ENCODE measurements around the gene TATDN2.

TATDN2 gene

DNA sequence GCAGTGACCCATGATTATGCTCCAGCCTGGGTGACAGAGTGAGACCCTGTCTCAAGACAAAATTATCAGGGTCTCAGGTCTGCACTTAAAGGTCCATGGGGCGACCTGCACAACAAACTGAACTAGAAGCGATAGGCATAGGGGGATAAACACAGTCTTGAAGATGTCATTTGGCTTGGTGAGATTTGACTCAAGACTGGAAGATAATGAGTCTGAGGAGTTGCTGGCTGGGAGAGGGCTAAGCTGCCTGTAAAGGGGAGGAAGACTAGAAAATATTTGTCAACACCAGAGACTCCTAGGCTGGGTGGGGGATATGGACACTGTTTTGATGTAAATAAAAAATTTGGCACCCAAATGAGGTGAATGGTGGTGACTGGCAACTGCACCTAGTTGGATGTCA, 24.7 kb downstream of the TATDN2 start:
- no peak for DNase-seq

DNA sequence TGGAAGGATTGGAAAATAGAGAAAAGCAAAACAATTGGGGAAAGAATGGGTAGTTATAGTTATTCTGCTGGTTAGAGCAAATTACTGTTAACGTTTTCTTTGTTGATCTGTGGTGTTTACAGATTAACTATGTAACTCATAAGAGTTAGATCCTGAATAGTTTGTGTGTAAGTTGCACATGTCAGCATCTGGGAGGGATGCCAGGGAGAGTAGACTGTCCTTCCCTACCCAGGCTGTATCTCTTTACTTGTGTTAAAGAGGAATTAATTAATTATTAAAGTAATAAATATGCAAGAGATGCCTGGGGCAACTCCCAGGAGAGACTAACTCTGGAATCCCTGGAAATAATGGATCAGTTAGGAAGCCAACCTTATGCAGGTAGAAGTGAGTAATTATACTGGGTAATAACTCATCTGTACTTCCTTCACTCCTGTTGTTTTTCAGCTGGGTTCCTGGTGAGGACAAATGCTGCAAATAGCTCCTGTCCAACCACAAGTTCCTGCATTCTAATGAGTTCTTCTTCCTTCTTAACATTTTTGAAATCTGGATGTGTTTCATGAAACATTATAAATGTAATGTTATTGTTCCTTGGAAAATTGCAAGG, 25.5 kb downstream of the TATDN2 start:
- DNase-seq = no peak

DNA sequence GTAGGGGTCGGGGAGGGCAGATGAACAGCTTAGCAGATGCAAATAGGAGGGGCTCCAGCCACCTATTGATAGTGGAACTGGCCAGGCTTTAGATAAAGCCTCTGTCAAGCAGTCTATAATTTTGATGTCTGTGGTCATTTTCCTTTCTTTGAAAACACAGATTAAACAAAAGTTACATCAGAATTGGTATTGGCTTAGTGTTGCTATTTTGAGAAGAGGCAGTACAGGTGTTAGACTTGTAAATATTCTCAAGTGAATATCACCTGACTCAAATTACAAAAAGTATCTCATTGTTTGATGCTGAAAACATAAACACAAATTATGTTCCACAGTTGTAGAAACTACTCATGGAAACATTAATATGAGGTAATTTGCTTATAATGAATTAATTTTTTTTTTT, 26.3 kb downstream of the TATDN2 start:
- no peak for DNase-seq

DNA sequence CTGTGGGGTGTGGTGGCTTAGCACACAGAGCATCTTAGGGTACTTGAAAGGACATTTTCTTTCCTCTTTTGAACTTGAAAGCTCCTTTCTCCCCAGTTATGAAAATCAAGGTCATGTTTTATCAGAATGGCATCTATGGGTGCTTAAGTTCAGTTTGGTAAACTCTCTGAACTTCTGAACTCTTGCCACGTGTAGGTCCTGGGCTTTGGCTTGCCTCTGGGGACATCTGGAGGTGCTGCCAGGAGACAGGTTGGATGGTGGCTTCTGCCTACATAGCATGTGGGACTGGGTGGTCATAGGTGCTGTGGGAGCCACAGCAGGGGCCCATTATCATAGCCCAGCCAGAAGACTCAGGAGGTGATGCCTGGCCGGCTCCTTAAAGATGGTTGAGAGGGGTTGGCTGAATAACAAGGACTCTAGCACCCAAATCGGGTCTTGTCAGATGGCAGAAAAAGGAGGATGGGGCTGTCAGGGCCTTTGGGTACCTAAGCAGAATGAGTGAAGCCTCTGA, 28.9 kb downstream of the TATDN2 start:
- no peak for DNase-seq

DNA sequence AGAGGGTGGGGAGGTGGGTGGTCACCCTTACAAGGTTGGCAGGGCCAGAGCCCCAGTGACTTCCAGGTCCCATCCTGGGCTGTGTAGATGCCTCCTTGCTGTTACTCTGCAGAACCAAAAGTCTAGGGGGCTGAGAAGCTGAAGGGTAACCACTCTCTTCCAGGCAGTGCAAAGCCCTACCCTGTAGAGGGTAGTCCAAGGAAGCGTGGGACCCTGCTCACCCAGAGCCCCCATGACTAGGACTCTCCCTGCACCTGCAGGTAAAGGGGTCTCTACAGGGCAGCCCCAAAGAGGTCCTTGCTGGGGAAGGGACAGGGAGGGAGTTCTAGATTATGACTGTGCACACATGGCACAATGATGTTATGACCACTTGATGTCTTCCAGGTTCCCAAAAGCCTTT, 30.2 kb downstream of the TATDN2 start:
- no peak for DNase-seq

DNA sequence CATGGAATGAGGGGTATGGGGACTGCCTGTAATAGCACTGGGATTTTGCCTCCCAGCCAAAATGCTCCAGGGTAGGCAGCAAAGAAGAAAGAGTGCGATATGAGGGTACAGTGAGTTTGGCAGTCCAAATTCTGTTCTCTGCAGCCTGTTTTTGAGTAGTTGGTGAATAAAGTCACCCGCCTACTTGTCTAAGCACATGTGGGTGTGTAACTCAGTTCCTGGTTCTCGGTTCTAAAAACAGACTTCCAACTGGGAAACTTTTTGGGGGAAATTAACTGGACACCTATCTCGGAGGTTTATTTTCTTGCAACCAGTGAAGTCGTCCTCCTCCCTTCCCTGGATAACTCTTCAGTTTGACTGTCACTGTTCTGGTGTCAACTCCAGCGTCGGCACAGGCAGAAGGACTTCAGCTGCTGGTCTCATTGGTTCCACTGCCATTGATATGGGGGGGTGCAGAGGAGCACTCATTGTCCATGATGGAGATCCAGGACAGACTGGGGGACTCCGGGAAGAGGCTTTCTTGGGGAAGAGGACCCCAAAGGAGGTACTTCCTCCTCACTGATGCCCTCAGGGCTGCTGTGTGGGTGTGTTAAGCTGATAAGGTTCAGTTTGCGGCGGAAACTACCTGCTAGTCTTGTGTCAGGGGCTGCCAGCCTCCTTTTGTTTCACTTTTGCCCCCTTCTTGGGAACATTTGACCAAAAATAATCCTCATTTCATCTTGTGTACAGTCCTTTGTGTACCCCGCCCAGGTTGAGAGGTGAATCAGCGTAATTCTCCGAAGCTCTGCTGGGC, 31.3 kb downstream of the TATDN2 start:
- DNase-seq = no peak

DNA sequence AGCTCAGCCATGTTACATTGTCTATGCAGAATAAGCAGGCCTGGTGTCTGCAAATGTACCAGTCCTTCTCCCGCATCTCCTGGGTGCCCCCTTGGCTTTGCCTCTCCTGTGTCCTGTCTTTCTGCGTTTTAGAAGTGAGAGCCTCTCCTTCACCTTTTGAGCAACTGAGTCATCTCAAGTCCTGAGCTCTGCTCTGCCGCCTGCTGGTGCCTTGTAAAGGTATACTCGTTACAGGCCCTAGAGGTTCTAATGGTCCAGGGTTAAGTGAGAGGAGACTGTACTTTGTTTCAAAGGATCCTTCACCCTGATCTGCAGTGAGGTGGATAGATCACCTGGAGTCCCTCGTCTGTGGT, 31.9 kb downstream of the TATDN2 start:
- DNase-seq = no peak

DNA sequence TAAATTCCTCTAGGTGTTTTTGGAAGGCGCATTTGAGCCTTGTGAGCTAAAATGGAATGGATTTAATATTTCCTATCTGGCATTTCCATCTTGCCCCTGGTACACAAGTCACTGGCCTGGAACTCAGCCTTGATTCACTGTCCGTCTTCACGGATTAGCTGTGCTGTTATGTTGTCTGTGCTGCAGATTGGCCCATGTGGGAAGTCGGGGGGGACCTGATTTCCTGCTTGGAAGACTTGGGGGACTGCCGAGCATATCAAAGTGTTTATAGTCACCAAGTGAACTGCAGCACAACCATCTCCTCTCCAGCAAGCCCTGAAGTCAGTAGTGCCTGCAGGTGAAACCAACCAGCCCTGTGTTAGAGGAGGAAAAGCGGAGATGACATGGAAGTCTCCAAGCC, 32.3 kb downstream of the TATDN2 start:
- DNase-seq = no peak

DNA sequence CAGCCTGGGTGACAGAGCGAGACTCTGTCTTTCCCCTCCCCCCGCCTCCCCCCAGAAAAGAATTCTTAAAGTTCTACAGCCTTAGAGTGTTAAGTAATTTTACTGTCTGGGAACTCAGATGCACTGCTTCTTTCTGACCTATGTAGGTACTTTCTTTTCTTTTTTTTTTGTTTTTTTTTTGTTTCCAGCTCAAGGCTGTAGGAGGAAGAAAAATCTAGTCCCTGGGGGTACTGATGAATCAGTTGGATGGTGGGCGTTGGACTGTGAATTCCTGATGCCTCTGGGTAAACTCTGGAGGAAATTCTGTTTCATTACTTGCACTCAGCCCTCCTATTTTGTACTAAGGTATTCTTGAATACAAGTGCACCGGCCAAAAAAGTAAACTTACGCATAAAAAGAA, 33.7 kb downstream of the TATDN2 start:
- DNase-seq = no peak

DNA sequence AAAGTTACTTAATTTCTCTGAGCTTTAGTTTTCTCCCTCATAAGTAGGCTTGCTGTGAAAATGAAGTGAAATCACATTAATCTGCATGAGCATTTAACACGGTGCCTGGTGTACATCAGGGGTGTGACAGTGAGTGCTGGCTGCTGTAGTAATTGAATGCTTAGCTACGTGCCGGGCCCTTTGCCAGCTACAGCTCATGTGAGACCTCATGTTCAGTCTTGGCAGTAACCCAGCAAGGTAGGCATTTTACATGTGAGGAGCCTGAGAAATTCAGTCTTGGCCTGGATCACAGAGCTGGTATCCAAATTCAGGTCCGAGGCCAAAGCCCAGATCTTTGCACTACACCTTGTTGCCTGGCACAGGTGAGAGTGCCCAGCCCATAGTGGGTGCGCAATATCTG, 35.4 kb downstream of the TATDN2 start:
- DNase-seq = no peak

DNA sequence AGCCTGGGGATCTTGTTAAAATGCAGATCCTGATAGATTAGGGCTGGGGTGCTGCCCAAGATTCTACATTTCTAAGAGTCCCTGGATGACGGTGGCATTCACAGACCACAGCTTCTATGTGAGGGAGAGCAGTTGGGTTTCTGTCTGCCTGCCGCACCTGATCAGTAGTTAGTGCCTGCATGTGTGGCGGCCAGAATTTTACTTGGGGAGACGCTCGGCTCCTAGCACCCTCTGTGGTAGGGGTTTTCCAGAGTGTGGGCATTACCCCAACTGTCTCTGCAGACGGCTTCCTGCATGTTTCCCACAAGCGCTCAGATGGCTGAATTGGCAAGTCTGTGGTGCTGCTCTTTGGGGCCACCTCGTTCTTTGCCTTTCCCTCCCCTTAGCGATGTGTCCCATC, 36.2 kb downstream of the TATDN2 start:
- DNase-seq = no peak

DNA sequence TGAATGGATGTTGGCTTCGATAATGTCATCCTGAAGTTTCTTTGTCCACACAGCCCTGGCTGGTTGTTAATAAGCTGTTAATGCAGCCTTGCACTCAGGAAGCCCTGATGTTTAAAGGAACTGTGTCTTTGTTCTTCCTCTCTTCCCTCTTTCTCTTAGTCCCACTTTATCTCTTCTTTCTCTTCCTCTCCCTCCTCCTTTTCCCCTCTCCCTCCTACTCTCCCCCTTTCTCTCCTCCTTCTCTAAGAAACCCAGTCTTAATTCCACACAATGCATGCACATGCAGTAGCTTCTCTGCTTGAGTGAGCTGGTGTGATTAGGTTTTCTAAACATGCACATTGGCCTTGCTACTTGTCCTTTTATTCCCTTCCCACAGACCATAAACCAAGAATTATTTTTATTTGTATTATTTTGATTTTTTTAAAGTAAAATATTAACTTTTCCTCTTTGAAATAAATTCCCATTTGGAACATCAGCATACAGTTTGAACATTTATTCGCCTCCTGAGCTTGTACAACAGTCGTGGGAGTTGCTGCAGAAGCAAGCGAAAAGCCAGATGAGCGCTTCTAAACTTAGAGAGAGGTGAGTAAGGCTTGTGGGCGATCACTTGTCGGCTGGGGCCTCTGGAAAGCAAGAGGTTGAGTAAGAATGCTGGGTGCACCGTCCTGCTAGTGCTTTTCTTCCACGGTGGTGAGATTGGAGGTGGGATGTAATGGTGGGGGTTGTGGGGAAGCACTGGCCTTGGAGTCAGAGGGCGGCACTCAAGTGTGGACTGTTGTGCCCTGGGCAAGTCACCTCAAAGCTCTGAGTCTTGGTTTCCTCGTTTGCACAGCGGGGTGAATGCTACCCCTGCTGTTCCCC, 37.2 kb downstream of the TATDN2 start:
- no peak for DNase-seq

DNA sequence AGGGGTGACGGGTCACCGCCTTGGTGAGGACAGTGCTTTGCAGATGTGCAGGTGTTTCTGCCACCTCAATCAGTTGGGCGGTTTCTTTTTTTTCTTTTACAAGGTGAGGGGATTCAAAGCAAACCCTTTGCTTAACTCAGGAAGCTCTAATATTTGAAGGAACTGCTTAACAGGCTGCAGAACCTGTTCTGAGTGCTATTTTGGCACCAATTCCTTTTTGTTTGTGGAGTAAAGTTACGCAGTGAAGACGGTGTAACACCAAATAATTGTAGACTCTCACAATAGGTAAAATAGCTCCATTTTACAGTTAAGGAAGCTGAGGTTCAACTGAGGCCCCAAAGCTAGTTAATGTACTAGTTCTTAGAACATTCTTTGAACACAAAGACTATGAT, 37.9 kb downstream of the TATDN2 start:
- DNase-seq = no peak

DNA sequence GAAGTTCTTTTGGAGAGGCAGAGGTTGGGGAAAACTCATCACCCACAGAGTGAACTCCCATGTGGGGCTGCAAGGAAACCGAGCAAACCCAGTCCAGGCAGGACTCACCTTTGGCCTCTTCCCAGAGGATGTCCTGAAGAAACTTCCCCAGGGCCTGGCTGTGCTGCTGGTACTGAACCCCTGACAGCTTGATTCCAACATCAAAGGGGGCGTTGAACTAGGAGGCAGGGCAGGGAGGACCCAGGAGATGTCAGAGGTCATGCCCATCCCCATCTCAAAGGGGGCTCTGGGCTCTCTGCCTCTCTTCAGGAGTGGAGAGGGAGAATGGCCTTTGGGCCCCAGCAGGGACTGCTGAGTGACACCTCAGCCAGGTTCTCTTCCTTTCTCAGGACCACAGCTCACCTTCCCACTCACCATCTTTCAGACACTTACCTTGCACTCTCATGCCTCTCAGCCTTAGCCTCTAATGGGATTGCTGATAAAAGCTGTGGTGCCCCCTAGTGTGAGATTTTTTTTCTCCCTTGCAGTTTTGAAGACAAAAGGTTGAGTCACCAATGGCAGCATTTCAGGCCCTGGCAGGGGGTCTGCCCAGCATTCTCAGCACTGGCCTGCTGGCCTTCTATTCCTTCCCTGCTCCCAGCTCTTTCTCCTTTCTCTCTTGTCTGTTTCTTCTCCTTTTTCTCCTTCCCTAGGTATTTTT, 38.5 kb downstream of the TATDN2 start:
- DNase-seq = no peak

DNA sequence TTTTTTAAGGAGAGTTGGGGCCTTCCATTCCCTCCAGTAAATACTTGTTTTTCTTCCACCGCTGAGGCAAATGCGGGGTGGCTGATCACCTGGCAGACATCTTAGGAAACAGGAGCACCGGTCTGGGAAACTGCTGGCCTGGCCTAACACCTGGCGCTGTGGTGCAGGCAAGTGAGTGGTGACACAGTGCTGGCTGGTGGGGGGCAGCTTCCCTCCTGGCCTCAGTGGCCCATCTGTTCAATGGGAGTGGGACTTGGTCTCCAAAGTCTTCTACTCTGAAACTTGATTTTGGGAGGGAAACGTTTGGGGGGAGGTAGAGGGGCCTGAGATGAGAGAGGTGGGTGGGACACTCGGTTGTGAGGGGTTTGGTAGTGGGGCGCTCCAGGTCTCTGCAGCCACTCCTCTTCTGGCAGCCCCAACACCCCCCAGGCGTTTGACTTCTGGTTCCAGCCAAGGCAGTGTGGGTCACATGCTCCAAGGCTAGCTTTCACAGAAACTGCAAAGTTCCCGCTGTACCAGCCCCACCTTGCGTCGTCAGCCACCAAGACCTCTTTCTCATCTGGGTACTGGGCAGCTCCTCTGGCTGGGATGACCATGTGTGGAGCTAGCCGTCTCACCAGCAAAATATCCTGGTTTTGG, 39.8 kb downstream of the TATDN2 start:
- DNase-seq = no peak

DNA sequence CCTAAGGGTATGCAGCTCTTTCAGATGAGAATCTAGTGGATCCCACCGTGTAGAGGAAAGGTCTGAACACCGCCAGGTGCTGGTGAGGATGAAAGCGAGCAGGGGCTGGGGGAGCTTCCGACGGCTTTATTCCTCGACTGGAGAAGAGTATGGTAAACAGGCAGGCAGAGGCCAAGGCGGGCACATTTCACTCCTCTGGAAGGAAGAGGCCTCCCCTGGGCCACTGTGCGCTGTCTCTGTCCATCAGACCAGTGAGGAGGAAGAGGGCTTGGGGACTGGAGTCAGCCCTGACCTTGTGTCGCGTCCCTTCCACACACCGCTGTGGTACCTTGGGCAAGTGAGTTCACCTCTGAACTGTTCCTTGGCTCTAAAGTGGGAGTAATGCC, 40.3 kb downstream of the TATDN2 start:
- no peak for DNase-seq

DNA sequence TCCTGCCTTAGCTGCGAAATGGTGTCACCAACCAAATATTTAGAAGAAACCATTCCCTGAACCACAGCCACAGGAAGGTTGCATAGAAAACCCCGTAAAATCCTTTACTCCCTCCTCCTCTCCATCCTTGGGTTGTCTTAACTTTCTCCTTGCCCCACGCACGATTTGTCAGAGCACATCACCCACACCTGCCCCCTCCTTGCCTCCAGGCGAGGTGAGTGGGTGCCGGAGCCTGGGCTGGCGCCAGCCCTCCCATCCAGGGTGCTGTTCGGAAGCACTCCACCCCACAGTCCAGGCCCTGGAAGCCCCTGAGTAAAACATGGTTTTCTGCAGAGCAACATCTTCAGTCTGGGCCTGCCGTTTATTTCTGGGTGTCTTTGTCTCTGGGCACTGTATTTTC, 40.8 kb downstream of the TATDN2 start:
- DNase-seq = no peak

DNA sequence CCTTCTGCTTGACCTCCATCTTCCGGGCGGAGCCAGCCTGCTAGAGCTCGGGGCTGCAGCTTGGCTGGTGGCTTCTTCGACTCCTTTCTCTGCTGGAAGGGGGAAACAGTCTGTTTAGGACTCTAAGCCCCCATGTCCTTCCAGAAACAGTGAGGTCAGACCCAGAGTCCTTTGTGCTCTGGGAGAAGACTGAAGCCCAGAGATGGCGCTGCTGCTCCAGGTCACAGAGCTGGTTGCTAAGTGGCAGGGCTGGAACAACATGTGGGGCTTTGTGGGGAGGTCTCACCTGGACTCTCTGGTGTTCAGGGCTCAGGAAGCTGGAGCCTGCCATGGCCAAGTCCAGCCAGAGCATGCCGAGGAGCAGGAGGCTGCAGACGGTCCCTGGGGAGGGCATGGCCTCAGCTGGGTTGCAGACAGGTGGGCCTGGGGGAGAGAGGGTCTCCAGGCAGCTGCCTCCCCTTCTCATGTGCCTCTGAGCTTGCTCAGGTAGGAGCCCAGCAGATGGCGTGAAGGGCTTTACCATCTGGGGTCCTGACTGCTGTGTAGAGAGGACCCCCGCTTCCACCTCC, 41.6 kb downstream of the TATDN2 start:
- DNase-seq = no peak

DNA sequence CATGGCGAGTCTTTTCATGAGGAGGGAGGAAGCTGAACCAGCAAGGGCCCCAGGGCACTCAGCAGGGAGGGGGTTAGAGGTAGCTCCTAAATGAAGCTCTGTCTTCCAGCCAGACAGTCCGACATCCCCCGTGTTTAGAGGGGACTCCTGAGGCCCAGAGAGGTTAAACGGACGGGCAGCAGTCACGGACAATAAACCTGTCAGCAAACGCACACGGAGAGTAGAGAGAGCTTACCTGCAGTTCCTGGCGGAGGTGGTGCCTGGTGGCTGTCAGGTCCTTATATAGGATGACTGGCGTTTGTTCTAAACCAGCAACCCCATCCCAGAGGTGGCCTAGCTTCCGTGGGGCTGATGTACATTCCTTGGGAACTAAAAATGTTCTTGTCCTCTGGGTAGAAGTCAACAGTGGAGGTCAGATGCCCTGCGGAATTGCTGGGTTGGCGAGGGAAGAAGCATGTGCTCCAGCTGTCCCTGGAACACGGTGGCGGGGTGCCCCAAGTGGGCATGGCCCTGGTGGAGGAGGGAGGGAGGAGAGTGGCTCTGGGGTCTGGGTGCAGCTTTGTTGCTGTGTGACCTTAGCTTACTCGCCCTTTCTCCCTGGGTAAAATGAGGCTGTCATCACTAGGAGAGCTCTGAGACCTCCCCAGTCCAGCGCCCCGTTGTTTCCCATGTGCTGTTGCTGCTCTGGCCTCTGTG, 42.4 kb downstream of the TATDN2 start:
- no peak for DNase-seq

DNA sequence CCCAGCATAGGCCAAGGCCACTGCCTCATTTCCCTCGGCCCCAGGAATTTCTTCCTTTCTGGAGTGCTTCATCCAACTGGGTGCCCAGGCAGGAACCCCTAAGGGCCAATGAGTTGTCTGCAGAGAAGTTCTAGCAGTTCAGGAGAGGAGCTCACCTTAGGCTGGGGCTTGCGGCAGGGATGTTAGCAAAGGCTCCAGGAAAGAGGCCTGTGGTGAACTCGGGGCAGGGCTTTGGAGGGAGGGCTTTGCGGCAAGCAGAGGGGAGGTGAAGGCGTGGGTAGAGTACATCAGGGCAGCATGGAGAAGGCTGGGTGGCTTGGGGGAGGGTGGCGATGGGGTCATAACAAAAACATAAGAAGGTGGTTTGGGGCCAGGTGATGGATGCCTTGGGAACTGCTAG, 43.4 kb downstream of the TATDN2 start:
- DNase-seq = no peak

DNA sequence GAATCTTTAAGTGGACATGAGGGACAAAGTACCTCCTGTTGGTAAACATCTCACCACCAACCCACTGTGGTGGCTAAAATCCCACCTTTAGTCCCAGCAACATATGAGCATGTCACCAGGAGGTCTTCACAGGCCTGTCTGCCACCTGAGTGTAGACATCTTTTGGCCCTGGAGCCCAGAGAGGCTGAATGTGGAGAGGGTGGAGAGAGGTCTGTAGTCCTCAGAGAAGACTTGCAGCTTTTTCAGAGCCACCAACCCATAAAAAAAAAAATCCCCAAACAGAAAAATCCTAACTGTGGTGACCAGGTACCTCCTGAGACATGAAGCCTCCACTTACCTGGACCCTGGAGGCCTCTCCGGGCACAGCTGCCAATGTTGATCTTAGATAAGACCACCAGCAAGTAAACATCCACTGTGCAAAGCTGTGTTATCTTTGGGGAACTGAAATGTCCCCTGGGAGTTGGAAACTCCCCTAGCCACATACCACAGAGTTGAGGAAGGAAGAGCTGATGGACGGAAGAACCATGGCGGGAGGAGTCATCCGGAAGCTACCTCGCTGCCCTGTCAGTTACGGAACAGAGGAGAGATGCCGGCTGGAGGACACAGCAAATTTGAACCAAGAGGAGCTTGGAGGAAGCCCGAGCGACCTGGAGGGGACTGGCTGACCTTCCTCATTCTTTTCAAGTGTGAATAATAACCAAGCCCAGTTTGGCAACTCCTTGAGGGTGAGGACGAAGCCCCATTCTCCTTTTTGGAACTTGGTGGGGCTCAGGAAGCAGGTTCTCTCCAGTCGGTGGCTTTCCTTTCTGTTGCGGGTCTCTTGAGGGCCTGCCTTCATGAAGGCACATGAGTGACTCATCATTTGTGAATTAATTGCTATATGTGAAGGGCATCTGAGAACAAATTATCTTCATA, 44.5 kb downstream of the TATDN2 start, which contains the start of gene GHRL:
TSS of gene GHRL (minus strand) at position 443 of the 915 bp plus-strand sequence. CDS start 2,767 bp downstream, outside the sequence.
- DNase-seq = no peak

Measured in GOT3 (cell line).